CD4-positive, alpha-beta T cell treated with Interleukin-10 for 1 hour (primary cell): ENCODE measurements around the gene OMG.
A peak's percentile ranks its signal among the peaks of the same experiment; 100 is the strongest.
"Not testable (repeated sequence)": the region's sequence is repeated elsewhere in the genome, so short reads cannot be mapped to it uniquely, and the experiment has no call there.

Experiments
- DNase-seq: peaks from one replicate; pipeline ENCODE4 v3.0.0-alpha.2; 2020

The OMG gene

GRCh38 chr17:31308372-31309334 lies 11.6 kb upstream of the OMG start:
- DNase-seq: no peak

DNA sequence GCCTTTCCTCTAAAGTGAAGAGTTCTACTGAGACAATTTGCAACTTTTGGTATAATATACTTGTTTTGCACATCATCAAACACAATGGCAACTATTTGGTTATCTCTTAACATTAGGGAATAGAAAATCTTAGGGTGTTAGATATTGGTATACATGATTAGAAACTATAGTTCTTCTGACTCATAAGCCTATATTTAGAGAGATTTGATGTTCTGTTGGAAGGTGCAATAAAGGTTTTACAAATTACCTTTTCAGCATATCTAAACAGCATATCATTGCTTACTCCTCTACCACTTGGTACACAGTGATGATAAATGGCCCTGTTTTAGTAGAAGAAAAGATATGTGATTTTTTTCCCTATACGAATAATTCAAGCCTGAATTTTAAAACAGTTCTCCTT lies 10.6 kb upstream of the OMG start:
- DNase-seq: no peak

DNA sequence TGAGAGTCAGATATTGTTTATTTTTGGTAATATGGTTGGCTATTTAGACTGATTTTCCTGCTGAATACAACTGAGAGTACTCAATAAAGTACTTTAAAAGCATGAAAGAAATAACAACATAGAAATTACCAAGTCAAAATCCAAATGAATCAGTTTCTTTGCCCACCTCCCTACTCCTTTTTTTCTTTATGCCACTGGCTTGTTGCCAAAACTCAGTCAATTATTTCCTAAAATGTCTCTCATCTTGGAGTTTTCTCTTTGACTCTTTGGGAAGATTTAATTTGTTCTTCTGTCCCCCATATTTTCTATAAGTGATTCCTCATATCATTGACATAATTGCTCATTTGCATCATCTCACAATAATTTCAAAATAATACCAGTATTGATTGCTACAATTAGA lies 2.6 kb upstream of the OMG start:
- DNase-seq: no peak

DNA sequence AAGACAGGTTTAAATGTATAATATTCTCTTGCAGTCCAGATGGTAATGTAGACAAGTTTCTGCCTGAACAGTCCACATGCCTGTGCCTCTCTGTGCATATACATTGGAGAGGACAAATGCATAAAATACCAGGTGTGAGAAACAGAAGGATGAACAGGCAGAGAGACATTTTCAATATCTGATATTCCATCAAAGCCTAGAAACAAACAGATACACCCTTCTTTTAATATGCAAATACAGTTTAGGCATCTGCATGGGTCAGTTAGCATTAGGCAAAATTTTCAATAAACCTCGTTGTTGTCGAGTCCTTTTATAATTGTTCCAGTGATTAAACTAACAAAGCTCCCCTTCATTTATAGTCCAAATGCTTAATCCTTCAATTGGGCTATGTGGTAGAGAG lies 897 bp downstream of the OMG start:
- DNase-seq: no peak

- no peak for DNase-seq
Observed at GRCh38 chr17:31295489-31295871, 1.6 kb downstream of the OMG start.

DNA sequence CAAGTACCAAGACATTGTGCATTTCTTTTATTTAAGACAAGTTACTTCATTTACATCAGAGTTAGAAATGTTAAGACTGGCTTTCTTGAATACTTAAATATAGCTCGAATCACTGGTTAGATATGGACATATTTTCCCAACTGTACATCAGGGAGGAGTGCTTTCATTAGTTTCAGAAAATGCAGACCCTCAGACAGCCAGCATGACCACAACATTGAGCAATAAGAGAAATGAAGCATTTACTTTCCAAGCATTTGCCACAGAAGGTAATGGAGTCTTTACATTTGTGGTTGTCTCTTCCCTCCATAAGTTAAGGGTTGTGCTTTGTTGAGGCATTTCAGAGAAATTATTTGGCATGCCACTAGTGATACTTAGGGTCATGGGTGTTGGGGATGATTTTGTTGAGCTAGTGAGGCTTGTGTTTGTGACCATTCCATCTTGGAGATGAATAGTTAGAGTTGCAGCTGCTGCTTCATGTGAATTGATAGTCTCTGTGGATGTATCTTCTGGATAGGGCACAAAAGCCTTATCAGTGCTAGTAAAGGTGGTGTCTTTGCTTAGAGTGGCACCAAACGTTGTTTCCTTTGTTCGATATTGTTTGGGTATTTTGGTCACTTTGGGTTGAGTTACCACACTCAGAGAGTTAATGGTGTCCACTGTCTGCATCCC lies 2.1 kb downstream of the OMG start:
- no peak for DNase-seq

- no peak for DNase-seq
Observed at GRCh38 chr17:31294231-31294630, 2.8 kb downstream of the OMG start.

DNA sequence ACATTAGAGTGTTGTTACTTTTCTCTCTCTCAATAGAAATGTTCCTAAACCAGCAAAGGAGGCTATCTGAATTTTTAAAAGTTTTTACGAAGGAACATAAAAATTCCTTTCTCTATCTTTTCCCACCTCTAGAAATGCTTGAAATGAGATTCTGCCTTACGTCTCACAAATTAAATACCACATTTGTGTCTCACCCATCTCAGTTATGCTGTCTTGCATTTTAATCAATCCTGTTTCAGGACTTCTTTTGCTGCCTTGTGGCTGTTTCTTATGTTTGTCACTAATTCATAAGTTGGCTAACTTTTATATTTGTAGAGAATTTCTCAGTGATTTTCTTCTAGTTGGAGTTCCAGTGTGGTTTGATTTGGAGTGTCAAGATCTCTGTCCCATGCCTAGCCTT lies 3.5 kb downstream of the OMG start:
- DNase-seq: no peak

DNA sequence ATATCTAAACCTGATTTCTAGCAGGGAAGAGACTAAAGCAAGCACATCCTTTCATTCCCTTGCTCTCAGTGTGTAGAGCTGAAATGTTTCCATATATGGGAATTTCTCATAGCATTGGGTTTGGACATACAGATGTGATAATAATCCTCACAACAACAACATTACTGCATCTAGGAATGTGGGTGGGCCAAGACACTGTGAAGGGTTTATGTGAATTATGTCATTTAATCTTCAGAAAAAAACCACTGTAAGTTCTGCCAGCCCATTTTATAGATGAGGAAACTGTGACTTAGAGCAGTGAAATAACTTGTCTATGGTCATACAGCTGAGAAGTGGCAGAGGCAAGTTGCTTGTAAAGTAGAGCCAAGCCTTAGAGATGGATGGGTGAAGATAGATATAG lies 5.2 kb downstream of the OMG start:
- DNase-seq: no peak

- DNase-seq: no peak
Observed at GRCh38 chr17:31289790-31290189, 7.2 kb downstream of the OMG start.

DNA sequence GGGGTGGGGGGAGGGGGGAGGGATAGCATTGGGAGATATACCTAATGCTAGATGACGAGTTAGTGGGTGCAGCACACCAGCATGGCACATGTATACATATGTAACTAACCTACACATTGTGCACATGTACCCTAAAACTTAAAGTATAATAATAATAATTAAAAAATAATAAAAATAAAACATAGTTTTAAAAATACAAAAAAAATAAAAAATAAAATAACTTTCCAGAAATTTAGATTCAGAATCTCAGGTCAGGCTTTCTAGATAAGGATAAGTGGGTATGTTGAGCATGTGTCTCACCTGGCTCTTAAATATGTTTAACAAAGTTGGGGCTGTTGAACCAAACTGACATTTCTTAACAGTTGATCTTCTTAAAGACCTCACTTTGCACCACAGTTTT lies 9.1 kb downstream of the OMG start:
- not testable (repeated sequence) for DNase-seq

DNA sequence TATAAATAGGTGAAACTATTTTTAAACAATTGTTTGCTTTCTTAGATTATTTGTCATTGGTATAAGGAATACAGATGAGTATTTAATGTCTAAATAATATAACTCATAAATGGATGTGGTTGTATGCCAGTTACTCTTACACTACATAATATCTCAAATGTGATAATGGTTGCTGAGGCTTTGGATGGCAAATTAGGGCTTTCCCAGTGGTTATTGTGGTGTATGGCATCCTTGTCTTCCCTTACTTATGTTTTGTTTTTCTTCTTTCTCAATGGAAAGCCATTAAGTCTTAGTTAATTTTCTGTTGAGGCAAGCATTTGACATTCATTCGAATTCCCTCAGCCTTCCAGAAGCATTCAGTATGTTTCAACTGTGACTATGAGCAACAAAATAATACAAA lies 10.5 kb downstream of the OMG start:
- DNase-seq: no peak

DNA sequence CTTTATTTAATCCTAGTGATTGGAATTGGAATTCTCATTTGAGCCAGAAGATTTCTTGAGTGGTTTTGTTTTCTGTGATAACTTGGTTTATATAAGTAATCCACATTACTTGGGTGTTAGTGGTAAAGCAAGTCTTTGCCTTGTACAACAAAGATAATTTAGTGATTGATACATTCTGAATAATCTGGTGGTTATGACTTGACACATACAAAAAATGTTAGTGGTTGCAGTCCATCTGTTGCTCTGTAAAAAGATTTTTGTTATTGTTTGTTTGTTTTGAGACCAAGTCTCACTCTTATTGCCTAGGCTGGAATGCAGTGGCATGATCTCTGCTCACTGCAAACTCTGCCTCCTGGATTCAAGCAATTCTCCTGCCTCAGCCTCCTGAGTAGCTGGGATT lies 13.2 kb downstream of the OMG start:
- no peak for DNase-seq

- DNase-seq: no peak
Observed at GRCh38 chr17:31281061-31281460, 16.0 kb downstream of the OMG start.

- no peak for DNase-seq
Observed at GRCh38 chr17:31279401-31279800, 17.6 kb downstream of the OMG start.

- DNase-seq: no peak
Observed at GRCh38 chr17:31275116-31275515, 21.9 kb downstream of the OMG start.

- DNase-seq: no peak
Observed at GRCh38 chr17:31274252-31274651, 22.8 kb downstream of the OMG start.

- DNase-seq: no peak
Observed at GRCh38 chr17:31273516-31273915, 23.5 kb downstream of the OMG start.

DNA sequence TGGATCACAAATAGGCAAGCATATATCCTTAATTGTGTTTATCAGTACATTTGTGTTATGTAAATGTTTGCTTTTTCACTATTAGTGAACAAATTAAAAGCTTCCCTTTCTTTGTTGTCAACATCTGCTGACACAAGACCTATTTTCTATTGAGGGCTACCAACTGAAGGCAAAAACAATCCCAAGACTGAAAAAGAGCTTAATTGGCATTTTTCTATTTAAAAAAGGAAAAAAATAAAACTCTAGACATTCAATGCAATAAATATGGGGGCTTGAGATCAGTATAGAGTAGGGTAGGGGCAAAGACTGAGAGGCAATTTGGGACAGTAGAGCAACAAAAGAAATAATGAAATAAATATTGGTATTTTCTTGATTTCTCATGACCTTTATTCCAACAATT lies 24.2 kb downstream of the OMG start:
- DNase-seq: no peak

GRCh38 chr17:31272236-31272635 lies 24.8 kb downstream of the OMG start:
- no peak for DNase-seq

GRCh38 chr17:31269578-31269983 lies 27.5 kb downstream of the OMG start:
- no peak for DNase-seq

- no peak for DNase-seq
Observed at GRCh38 chr17:31269036-31269577, 27.9 kb downstream of the OMG start.

DNA sequence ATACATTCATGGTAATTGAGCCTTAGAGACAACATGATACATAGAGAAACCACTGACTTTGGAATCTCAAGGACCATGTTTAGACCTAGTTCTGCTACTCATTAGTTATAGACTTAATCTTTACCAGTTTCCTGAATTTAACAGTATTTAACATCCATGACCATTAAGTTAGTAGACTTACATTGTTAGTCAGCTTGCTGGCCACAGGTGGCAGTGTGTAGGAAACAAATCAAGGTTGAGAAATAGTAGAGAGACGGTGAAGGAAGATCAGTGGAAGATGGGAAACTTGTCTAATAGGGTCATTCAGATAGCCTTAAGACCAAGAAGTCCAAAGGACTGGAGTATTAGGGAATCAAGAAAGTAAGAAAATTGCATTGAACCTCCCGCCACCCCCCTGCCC lies 31.0 kb downstream of the OMG start:
- peak; percentile 33 for DNase-seq

DNA sequence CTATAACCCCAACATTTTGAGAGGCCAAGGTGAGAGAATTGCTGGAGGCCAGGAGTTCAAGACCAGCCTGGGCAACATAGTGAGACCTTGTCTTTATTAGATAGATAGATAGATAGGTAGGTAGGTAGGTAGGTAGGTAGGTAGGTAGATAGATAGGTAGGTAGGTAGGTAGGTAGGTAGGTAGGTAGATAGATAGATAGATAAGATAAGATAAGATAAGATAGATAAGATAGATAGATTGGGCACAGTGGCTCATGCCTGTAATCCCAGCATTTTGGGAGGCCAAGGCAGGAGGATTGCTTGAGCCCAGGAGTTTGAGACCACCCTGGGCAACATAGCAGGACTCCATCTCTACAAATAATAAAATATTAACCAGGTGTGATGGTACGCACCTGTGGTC lies 34.1 kb downstream of the OMG start:
- DNase-seq: not testable (repeated sequence)
